HG03354 (cell line): ENCODE measurements around the gene P4HA3.
"Not testable (repeated sequence)": the region's sequence is repeated elsewhere in the genome, so short reads cannot be mapped to it uniquely, and the experiment has no call there.

Experiments
- ATAC-seq: cut with Tn5 transposase; IDR thresholded peaks from one replicate; pipeline ENCODE4 v1.9.1; 2021; ENCODE audit warnings: mild to moderate bottlenecking; ENCODE audit not compliant: unreplicated experiment, poor library complexity, severe bottlenecking

Gene P4HA3

GRCh38 chr11:74311352-74311926 lies at the start of gene P4HA3:
Gene P4HA3 (minus strand): TSS chr11:74311640. CDS start chr11:74311611, 29 bp downstream.
- no peak for ATAC-seq

DNA sequence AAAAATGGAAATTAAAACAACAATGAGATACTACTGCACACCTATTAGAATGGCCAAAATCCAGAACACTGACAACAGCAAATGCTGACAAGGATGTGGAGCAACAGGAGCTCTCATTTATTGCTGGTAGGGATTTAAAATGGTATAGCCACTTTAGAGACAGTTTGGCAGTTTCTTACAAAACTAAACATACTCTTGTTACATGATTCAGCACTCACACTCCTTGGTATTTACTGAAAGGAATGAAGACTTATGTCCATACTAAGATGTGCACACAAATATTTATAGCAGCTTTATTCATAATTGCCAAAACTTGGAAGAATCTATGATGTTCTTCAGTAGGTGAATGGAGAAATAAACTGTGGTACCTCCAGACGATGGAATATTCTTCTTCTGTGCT lies 46.0 kb upstream of the P4HA3 start:
- no peak for ATAC-seq

DNA sequence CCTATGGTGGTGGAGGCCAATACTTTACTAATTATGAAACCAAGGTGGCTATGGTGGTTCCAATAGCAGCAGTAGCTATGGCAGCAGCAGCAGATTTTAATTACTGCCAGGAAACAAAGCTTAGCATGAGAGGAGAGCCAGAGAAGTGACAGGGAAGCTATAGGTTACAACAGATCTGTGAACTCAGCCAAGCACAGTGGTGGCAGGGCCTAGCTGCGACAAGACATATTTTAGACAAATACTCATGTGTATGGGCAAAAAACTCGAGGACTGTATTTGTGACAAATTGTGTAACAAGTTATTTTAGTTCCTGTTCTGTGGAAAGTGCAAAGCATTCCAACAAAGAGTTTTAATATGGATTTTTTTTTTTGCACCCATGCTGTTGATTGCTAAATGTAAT lies 44.2 kb upstream of the P4HA3 start:
- ATAC-seq: no peak

DNA sequence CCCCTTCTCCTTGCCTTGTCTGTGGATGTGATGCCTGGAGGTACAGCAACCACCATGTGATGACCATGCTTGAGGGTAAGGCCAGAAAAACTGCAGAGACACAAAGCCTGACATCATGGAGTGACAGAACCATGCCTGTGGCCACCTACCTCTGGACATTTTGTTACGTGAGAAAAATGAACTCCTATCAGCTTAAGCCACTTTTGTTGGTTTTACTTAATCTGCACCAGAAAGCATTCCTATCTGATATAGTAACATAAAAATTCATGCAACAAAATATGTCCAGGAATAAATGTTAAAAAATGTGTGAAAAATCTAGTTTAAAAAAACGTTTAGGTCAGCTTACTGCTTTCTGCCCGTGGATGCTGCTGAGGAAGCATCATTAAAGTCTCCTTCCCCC lies 42.6 kb upstream of the P4HA3 start:
- ATAC-seq: no peak

DNA sequence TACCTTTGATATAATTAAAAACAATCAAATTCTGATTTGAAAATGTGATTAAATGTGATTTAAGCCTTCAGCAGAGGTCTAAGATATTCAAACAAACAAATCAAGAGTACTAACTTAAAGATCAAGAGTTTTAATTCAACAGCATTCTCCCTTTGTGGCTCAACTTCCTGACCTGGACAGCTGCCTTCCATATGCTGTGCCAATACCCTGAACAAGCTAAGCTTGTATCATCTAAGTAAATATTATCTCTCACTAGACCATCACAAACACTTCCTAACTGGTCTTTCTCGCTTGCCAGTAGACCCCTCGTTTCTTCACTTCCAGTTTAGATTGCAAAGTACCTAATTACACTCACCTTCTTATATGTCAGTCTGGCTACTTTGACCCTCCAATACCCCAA lies 35.9 kb upstream of the P4HA3 start:
- ATAC-seq: no peak

DNA sequence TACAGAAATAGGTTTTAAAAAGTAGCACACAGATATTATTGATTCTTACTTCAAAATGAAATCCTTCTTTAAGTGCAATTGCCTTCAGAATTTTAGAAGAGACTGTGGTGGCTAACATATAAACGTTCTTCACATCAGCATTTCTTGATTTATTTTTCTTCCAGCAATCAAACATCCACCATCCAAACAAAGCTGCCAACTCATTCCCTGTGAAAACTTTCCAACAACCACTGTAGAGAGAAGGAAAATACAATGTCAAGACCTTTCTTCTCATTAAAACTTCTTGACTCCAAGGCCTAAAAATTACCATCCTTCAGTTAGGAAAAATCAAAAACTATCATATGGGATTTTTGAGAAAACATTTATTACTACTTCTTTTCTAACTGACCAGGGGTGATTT lies 34.0 kb upstream of the P4HA3 start:
- ATAC-seq: no peak

DNA sequence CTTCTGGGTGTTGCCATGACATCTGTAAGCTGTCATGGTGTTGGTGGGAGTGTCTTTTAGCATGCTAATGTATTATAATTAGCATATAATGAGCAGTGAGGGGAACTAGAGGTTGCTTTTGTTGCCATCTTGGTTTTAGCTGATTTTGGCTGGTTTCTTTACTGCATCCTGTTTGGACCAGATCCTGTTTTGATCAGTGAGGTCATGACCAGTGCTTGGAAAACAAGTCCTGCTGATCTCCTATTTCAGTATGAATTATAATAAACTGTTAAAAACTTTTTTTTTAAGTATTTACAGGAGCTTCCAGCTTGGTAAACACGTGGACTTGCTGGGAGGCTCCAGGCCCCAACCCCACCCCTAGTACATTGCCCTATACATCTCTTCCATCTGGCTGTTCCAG lies 30.5 kb upstream of the P4HA3 start:
- ATAC-seq: no peak

GRCh38 chr11:74339619-74340018 lies 28.2 kb upstream of the P4HA3 start:
- ATAC-seq: no peak

DNA sequence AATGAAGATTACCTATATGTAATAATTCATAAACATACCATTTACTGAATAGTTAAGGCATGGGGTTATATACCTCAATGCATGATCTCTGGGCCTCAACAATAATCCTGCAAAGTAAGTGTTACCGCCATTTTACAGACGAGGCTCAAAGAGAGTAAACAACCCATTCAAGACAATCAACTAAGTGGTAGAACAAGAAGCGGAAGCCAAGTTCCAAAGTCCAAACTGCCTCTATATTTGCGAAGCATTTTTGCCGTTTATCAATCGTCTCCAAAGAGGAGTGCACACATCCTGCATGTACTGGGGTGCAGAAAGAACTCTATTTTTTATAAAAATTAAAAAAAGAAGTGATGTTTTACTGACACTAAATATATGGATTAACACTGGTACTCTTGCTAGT lies 27.5 kb upstream of the P4HA3 start:
- ATAC-seq: no peak

GRCh38 chr11:74333193-74333592 lies 21.8 kb upstream of the P4HA3 start:
- no peak for ATAC-seq

GRCh38 chr11:74332291-74332690 lies 20.9 kb upstream of the P4HA3 start:
- ATAC-seq: no peak

DNA sequence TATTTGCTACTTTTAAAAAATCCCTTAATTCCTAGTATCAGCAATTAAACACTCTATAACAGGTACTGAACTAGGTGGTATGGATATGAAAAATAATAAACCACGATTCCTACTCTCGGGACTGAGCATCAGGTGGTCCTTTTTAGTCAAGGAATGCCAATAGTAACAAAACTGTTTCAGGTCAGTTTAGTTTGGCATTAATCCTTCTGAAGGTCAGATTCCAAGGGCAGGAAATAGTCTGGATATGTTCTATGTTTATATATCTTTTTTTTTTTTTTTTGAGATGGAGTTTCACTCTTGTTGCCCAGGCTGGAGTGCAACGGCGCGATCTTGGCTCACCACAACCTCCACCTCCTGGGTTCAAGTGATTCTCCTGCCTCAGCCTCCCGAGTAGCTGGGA lies 19.6 kb upstream of the P4HA3 start:
- not testable (repeated sequence) for ATAC-seq

- no peak for ATAC-seq
Measured at GRCh38 chr11:74330075-74330858, 18.8 kb upstream of the P4HA3 start.

- ATAC-seq: no peak
Measured at GRCh38 chr11:74327076-74327475, 15.6 kb upstream of the P4HA3 start.

DNA sequence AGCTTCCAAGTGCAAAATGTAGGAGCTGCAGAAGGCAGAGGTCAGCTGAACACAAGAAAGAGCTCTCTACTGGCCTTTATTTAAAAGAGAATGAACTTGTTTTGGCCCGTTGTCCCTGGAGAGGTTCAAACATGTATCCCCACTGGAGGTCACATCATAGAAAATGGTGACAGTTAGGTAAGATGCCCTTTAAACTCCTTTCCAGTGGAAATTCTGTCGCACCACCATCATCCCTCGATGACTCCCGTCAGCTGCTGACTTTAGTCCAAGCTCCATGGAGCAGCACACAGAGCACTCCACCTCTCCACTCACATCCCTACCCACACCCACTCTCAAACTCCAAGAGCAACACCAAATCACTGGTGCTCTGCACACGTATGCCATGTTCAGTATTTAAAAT lies 15.2 kb upstream of the P4HA3 start:
- ATAC-seq: no peak

- no peak for ATAC-seq
Measured at GRCh38 chr11:74325649-74326645, 14.5 kb upstream of the P4HA3 start.

- no peak for ATAC-seq
Measured at GRCh38 chr11:74322667-74323066, 11.2 kb upstream of the P4HA3 start.

- no peak for ATAC-seq
Measured at GRCh38 chr11:74321487-74322188, 10.2 kb upstream of the P4HA3 start.

DNA sequence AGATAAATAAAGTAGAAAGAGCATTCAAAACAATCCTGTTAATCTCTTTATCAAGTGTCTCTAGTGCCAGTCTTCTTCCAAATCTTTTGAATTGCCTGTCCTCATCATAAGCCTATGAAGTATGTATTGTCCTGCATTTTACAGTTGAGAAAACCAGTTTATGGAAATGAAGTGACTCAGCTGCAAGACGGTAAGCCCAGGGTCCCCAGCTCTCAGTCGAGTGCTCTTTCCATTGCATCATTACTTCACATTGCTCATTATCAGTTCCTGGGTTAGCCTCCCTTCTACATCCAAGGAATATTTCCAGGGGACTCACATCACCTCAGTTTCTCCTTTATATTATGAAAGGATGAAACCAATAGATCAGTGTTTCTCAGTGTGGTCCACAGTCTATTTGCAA lies 9.1 kb upstream of the P4HA3 start:
- ATAC-seq: no peak
